Measurements from ENCODE around the gene SNX22.
A peak's percentile ranks its signal among the peaks of the same experiment; 100 is the strongest.

The SNX22 gene

GRCh38 chr15:64185146-64185911 is 33.8 kb downstream of the SNX22 start:
- no peak for DNase-seq (ENCODE audit: low read depth in 2 of 2)
- TF ChIP-seq CTCF (IDR thresholded peaks at IDR 0.05; ENCODE audit: low read depth, low read length) = no peak
- no peak overlapping the region for H3K4me3 ChIP-seq (replicated peaks in 1 of 2; ENCODE audit: low read depth in 2 of 2, low read length in 2 of 2)

- no peak overlapping the region for H3K4me3 ChIP-seq (replicated peaks in 1 of 2; ENCODE audit: low read depth in 2 of 2, low read length in 2 of 2)
- no peak for DNase-seq (ENCODE audit: low read depth in 2 of 2)
- TF ChIP-seq CTCF (IDR thresholded peaks at IDR 0.05; ENCODE audit: low read depth, low read length) = no peak
Measured at GRCh38 chr15:64187396-64188191, 36.1 kb downstream of the SNX22 start.

- TF ChIP-seq CTCF (IDR thresholded peaks at IDR 0.05; ENCODE audit: low read depth, low read length) = no peak
- no peak for DNase-seq (ENCODE audit: low read depth in 2 of 2)
- no peak overlapping the region for H3K4me3 ChIP-seq (replicated peaks in 1 of 2; ENCODE audit: low read depth in 2 of 2, low read length in 2 of 2)
Measured at GRCh38 chr15:64191971-64192830, 40.7 kb downstream of the SNX22 start.

- DNase-seq (ENCODE audit: low read depth in 2 of 2) = no peak
- no peak overlapping the region for H3K4me3 ChIP-seq (replicated peaks in 1 of 2; ENCODE audit: low read depth in 2 of 2, low read length in 2 of 2)
- no peak for TF ChIP-seq CTCF (IDR thresholded peaks at IDR 0.05; ENCODE audit: low read depth, low read length)
Measured at GRCh38 chr15:64193971-64194370, 42.4 kb downstream of the SNX22 start.

- DNase-seq (ENCODE audit: low read depth in 2 of 2) = peak; percentile 62 to 83
- no peak overlapping the region for H3K4me3 ChIP-seq (replicated peaks in 1 of 2; ENCODE audit: low read depth in 2 of 2, low read length in 2 of 2)
- TF ChIP-seq CTCF (IDR thresholded peaks at IDR 0.05; ENCODE audit: low read depth, low read length) = no peak
Measured at GRCh38 chr15:64197425-64197824, 45.9 kb downstream of the SNX22 start.

- no peak for DNase-seq (ENCODE audit: low read depth in 2 of 2)
- no peak for TF ChIP-seq CTCF (IDR thresholded peaks at IDR 0.05; ENCODE audit: low read depth, low read length)
- no peak overlapping the region for H3K4me3 ChIP-seq (replicated peaks in 1 of 2; ENCODE audit: low read depth in 2 of 2, low read length in 2 of 2)
Measured at GRCh38 chr15:64205202-64205601, 53.7 kb downstream of the SNX22 start.
